Stomach smooth muscle (tissue), 2 donors: ENCODE data around the gene PACRG.
"Not testable (repeated sequence)": the region's sequence is repeated elsewhere in the genome, so short reads cannot be mapped to it uniquely, and the experiment has no call there.

Source experiments
- H3K27ac ChIP-seq: one replicate; pipeline ENCODE4 v1.7.0; 2013; ENCODE audit warnings: mild to moderate bottlenecking, low read length, inconsistent platforms
- H3K27me3 ChIP-seq, 2 donors: one replicate each; pipeline ENCODE4 v1.7.0; 2013; ENCODE audit warnings: low read length in 2 of 2; ENCODE audit not compliant: insufficient read depth in 2 of 2, control insufficient read depth in 1 of 2
- H3K36me3 ChIP-seq, 2 donors: one replicate each; pipeline ENCODE4 v1.7.0; 2013; ENCODE audit warnings: low read length in 2 of 2; ENCODE audit not compliant: control insufficient read depth in 2 of 2, insufficient read depth in 2 of 2
- H3K4me1 ChIP-seq: one replicate; pipeline ENCODE4 v1.7.0; 2013; ENCODE audit warnings: low read length; ENCODE audit not compliant: control insufficient read depth, insufficient read depth
- H3K4me3 ChIP-seq, 2 donors: one replicate each; pipeline ENCODE4 v1.7.0; 2013; ENCODE audit warnings: low read length in 2 of 2
- H3K9ac ChIP-seq, 2 donors: one replicate each; pipeline ENCODE4 v1.7.0; 2013; ENCODE audit warnings: low read length in 2 of 2, mild to moderate bottlenecking in 1 of 2
- H3K9me3 ChIP-seq, 2 donors: one replicate each; pipeline ENCODE4 v1.7.0; 2013; ENCODE audit warnings: low read length in 2 of 2; ENCODE audit not compliant: control insufficient read depth in 2 of 2
- donor health status: healthy.
- donor health status: Pancreatic carcinoma.

The PACRG gene

GRCh38 chr6:162963861-162964260, 236.1 kb downstream of the PACRG start:
- Histone ChIP-seq H3K4me1 (no peaks in the 10 kb centered on the region), H3K9ac (no peak overlapping the region), H3K9me3 (no peaks in the 10 kb centered on the region), H3K4me3 (no peak overlapping the region), H3K27me3 (no peaks in the 10 kb centered on the region), H3K27ac (no peak overlapping the region), H3K36me3 (no peaks in the 10 kb centered on the region)

GRCh38 chr6:162964488-162965140, 236.8 kb downstream of the PACRG start:
- no peak overlapping the region for H3K27ac ChIP-seq
- no peak overlapping the region for H3K4me3 ChIP-seq
- H3K36me3 ChIP-seq, result no peaks in the 10 kb centered on the region
- H3K9me3 ChIP-seq, result no peaks in the 10 kb centered on the region
- H3K27me3 ChIP-seq, result no peaks in the 10 kb centered on the region
- H3K4me1 ChIP-seq, result no peaks in the 10 kb centered on the region
- H3K9ac ChIP-seq, result no peak overlapping the region

DNA sequence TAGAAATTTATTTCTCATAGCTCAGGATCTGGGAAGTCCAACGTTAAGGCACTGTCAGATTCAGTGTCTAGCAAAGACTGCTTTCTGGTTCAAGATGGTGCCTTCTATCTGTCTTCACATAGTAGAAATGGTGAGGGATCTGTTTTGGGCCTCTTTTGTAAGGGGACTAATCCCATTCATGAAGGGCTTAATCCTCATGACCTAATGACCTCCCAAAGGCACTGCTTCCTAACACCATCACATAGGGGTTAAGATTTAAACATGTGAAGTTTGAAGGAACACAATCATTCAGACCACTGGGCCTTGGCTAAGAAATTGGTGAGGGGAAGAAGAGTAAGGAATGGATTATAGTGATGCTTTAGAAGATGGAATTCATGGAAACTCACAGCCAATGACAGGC, 237.6 kb downstream of the PACRG start:
- no peak overlapping the region for H3K4me3 ChIP-seq

DNA sequence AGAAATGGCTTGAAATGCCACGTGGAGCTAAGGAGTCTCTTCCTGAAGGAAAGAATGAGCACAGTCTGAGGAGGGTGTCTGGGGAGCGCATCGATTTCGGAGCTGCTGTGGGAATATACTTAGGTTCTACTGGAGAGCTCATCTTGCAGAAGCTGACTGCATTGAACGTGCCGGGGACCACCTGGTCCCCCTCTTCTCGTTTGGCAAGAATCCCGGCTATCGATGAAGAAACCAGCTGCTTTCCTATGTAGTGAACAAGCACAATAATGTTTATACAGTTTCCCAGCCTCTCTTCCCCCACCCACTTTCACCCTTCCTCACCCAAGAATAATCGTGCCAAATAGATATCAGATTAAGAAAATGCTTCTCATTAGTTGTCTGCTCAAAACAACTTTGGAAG, 242.5 kb downstream of the PACRG start:
- Histone ChIP-seq H3K4me1 (no peaks in the 10 kb centered on the region), H3K27ac (no peak overlapping the region), H3K9ac (no peak overlapping the region), H3K27me3 (no peaks in the 10 kb centered on the region), H3K9me3 (no peaks in the 10 kb centered on the region), H3K4me3 (no peak overlapping the region), H3K36me3 (no peaks in the 10 kb centered on the region)

More for the DNA sequence above, 237.6 kb downstream of the PACRG start:
- H3K9ac ChIP-seq, result no peak overlapping the region
- no peaks in the 10 kb centered on the region for H3K36me3 ChIP-seq
- H3K9me3 ChIP-seq, result no peaks in the 10 kb centered on the region
- no peaks in the 10 kb centered on the region for H3K27me3 ChIP-seq
- H3K4me1 ChIP-seq, result no peaks in the 10 kb centered on the region
- no peak overlapping the region for H3K27ac ChIP-seq

- Histone ChIP-seq H3K27me3 (no peaks in the 10 kb centered on the region), H3K9me3 (no peaks in the 10 kb centered on the region)
Measured at GRCh38 chr6:162971356-162971755, 243.6 kb downstream of the PACRG start.

GRCh38 chr6:162973151-162973872, 245.5 kb downstream of the PACRG start:
- no peaks in the 10 kb centered on the region for H3K9me3 ChIP-seq
- no peaks in the 10 kb centered on the region for H3K27me3 ChIP-seq
- no peak overlapping the region for H3K4me3 ChIP-seq
- no peaks in the 10 kb centered on the region for H3K4me1 ChIP-seq
- H3K9ac ChIP-seq, result no peak overlapping the region
- H3K36me3 ChIP-seq, result no peaks in the 10 kb centered on the region
- H3K27ac ChIP-seq, result no peak overlapping the region

More at GRCh38 chr6:162971356-162971755, 243.6 kb downstream of the PACRG start:
- Histone ChIP-seq H3K9ac (no peak overlapping the region), H3K36me3 (no peaks in the 10 kb centered on the region), H3K27ac (no peak overlapping the region), H3K4me1 (no peaks in the 10 kb centered on the region), H3K4me3 (no peak overlapping the region)

DNA sequence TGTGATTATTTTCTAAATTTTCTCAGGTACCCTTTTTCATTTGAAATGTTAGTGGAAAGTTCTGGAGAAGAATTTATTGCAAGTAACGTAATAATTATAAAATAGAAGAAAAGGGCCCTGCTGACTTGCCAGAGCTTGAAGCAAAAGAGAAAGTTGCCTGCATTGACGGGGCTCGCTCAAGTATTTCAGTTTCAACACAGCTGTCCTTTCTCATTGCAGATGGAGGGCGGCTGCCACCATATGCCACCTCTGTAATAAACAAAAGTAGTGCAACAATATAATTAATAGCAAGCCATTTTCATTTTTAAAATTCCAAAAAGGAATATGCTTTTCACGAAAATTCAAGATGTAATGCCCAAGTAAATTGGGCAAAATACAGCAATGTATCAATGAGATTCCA, 246.2 kb downstream of the PACRG start:
- Histone ChIP-seq H3K27me3 (no peaks in the 10 kb centered on the region), H3K9ac (no peak overlapping the region), H3K4me3 (no peak overlapping the region), H3K27ac (no peak overlapping the region), H3K36me3 (no peaks in the 10 kb centered on the region), H3K4me1 (no peaks in the 10 kb centered on the region), H3K9me3 (no peaks in the 10 kb centered on the region)

DNA sequence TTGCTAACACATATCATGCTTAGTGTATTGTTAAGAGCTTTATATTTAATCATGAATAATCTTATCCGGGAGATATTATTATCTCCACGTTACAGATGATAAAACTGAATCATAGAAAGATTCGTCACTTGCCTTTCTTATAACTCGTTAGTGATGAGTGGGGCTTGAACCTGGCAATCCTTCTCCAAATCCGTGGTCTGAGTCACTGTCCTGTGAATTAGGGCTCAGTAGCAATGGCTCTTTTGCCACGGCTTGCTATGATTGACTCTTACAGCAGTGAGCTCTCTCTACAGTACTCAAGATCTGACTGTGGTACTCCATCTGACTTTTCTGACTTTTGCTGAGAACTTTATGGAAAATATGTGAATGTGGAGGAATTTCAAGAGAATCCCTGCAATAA, 246.9 kb downstream of the PACRG start:
- Histone ChIP-seq H3K9ac (no peak overlapping the region), H3K4me3 (no peak overlapping the region), H3K9me3 (no peaks in the 10 kb centered on the region), H3K36me3 (no peaks in the 10 kb centered on the region), H3K27me3 (no peaks in the 10 kb centered on the region), H3K27ac (no peak overlapping the region), H3K4me1 (no peaks in the 10 kb centered on the region)

- H3K9ac ChIP-seq, result no peak overlapping the region
Measured at GRCh38 chr6:162976141-162976540, 248.4 kb downstream of the PACRG start.

GRCh38 chr6:162983234-162983633, 255.5 kb downstream of the PACRG start:
- not testable (repeated sequence) for H3K27me3 ChIP-seq, H3K9ac ChIP-seq, H3K4me1 ChIP-seq, H3K4me3 ChIP-seq, H3K9me3 ChIP-seq, H3K27ac ChIP-seq, H3K36me3 ChIP-seq

More at GRCh38 chr6:162976141-162976540, 248.4 kb downstream of the PACRG start:
- H3K4me3 ChIP-seq, result no peak overlapping the region
- H3K9me3 ChIP-seq, result no peaks in the 10 kb centered on the region
- no peaks in the 10 kb centered on the region for H3K36me3 ChIP-seq
- H3K4me1 ChIP-seq, result no peaks in the 10 kb centered on the region
- H3K27me3 ChIP-seq, result no peaks in the 10 kb centered on the region
- H3K27ac ChIP-seq, result no peak overlapping the region

- Histone ChIP-seq H3K36me3 (no peaks in the 10 kb centered on the region), H3K27me3 (no peaks in the 10 kb centered on the region), H3K4me1 (no peaks in the 10 kb centered on the region), H3K4me3 (no peak overlapping the region), H3K9ac (no peak overlapping the region), H3K27ac (no peak overlapping the region), H3K9me3 (no peaks in the 10 kb centered on the region)
Measured at GRCh38 chr6:162998777-162999176, 271.0 kb downstream of the PACRG start.
